ENCODE results near the gene LRWD1.

LRWD1 gene

GRCh38 chr7:102464577-102465280, at the start of gene LRWD1, which contains the start of gene ALKBH4:
LRWD1 (plus strand) TSS chr7:102464984; CDS start chr7:102465081, 97 bp downstream.
ALKBH4 (minus strand) TSS chr7:102464863; CDS start chr7:102464836, 27 bp downstream.
- H3K9ac ChIP-seq (ENCODE audit: low read length) = peak within 1 kb of the TSS; percentile 96
- H3K27me3 ChIP-seq (ENCODE audit: control insufficient read depth, insufficient read depth, low read length) = no peaks in the 10 kb centered on the region
- H3K4me1 ChIP-seq (ENCODE audit: control insufficient read depth, insufficient read depth, low read length) = peaks cover 14% of the 10 kb centered on the region

DNA sequence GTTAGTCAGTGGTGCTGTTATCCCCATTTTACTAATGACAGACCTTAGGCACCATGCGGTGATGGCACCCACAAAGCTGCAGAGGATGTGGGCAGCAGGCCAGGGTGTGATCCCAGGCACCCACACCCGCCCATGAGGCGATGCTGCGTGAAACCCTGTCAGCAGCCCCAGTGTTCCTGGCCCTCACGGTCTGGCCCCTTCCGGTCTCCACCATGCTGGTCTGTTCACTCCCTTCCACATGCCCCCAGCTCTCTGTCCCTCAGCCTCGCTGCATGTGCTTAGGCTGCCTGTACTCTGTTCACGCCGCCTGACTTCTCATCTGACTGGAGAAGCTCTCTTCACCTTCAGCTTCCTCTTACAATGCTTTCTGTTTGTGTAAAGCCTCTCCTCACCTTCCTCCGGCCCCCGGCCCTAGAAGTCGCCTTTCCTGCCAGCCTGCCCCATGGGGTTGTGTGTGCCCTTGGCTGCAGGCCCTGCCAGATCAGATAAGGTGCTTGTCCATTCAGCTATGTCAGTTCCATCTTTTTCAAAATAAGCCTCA, 49.0 kb upstream of the LRWD1 start:
- Histone ChIP-seq H3K9ac (ENCODE audit: low read length) (no peak overlapping the region), H3K36me3 (ENCODE audit: control insufficient read depth, insufficient read depth, low read length) (no peaks in the 10 kb centered on the region), H3K4me3 (ENCODE audit: low read length) (no peak overlapping the region), H3K27me3 (ENCODE audit: control insufficient read depth, insufficient read depth, low read length) (no peaks in the 10 kb centered on the region), H3K4me1 (ENCODE audit: control insufficient read depth, insufficient read depth, low read length) (no peaks in the 10 kb centered on the region), H3K9me3 (ENCODE audit: control insufficient read depth, low read length) (no peaks in the 10 kb centered on the region)

More at GRCh38 chr7:102464577-102465280, at the start of gene LRWD1, which contains the start of gene ALKBH4:
- H3K4me3 ChIP-seq (ENCODE audit: low read length) = peak within 1 kb of the TSS; percentile 94
- no peaks in the 10 kb centered on the region for H3K9me3 ChIP-seq (ENCODE audit: control insufficient read depth, low read length)
- H3K36me3 ChIP-seq (ENCODE audit: control insufficient read depth, insufficient read depth, low read length) = no peaks in the 10 kb centered on the region

- Histone ChIP-seq H3K27me3 (ENCODE audit: control insufficient read depth, insufficient read depth, low read length) (no peaks in the 10 kb centered on the region), H3K9me3 (ENCODE audit: control insufficient read depth, low read length) (no peaks in the 10 kb centered on the region), H3K9ac (ENCODE audit: low read length) (no peak overlapping the region), H3K4me1 (ENCODE audit: control insufficient read depth, insufficient read depth, low read length) (no peaks in the 10 kb centered on the region), H3K36me3 (ENCODE audit: control insufficient read depth, insufficient read depth, low read length) (no peaks in the 10 kb centered on the region), H3K4me3 (ENCODE audit: low read length) (no peak overlapping the region)
Measured at GRCh38 chr7:102416406-102416805, 48.4 kb upstream of the LRWD1 start.

DNA sequence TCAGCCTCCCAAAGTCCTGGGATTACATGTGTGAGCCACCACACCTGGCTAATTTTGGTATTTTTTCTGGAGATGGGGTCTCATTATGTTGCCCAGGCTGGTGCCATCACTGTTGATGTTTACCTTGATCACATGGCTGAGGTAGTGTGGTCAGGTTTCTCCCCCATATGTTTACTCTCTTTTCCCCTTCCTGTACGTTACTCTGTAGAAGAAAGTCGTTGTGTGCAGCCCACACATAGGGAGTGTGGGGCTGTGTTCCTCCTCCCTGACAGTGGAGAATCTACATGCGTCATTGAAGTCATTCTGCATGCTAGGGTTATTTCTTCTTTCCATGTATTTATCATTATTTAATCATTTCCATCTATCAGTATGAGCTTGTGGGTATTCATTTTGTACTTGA, 47.7 kb upstream of the LRWD1 start:
- no peak overlapping the region for H3K4me3 ChIP-seq (ENCODE audit: low read length)
- H3K4me1 ChIP-seq (ENCODE audit: control insufficient read depth, insufficient read depth, low read length) = no peaks in the 10 kb centered on the region
- H3K27me3 ChIP-seq (ENCODE audit: control insufficient read depth, insufficient read depth, low read length) = no peaks in the 10 kb centered on the region
- H3K9me3 ChIP-seq (ENCODE audit: control insufficient read depth, low read length) = no peaks in the 10 kb centered on the region
- H3K36me3 ChIP-seq (ENCODE audit: control insufficient read depth, insufficient read depth, low read length) = no peaks in the 10 kb centered on the region
- H3K9ac ChIP-seq (ENCODE audit: low read length) = no peak overlapping the region

DNA sequence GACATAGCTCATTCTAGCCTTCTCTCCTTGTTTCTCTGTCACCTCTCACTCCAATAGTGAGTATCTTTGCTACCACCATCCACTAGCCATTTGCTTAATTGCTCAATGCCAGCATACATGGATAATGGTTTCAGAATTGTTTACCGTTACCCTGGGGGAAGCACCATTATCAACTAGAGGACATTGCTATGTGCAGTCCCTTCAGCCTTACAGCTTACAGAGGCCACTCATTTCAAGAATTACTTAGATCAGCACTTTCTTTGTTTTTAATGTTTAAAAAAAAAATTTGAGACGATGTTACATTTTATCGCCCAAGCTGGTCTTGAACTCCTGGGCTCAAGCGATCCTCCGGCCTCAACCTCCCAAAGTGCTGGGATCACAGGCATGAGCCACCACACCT, 46.2 kb upstream of the LRWD1 start:
- Histone ChIP-seq H3K4me1 (ENCODE audit: control insufficient read depth, insufficient read depth, low read length) (no peaks in the 10 kb centered on the region), H3K9me3 (ENCODE audit: control insufficient read depth, low read length) (no peaks in the 10 kb centered on the region), H3K4me3 (ENCODE audit: low read length) (no peak overlapping the region), H3K27me3 (ENCODE audit: control insufficient read depth, insufficient read depth, low read length) (no peaks in the 10 kb centered on the region), H3K9ac (ENCODE audit: low read length) (no peak overlapping the region), H3K36me3 (ENCODE audit: control insufficient read depth, insufficient read depth, low read length) (no peaks in the 10 kb centered on the region)

DNA sequence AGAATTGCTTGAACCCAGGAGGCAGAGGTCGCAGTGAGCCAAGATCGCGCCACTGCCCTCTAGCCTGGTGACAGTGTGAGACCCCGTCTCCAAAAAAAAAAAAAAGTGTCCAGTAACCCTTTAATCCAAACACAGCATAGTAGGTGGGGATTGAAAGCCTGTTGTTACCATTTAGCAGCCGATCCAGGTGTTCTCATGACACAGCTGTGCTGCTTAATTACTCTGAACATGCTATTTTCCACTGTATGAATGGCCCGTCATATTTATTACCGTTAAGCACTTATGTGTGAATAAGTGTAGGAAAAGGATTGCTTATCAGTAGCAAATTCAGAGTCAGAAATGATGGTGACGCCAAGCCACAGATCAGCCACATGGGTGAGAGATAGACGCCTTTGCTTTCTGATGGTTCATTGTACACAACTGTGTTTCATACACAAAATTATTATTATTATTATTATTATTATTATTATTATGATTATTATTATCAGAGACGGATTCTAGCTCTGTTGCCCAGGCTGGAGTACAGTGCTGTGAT, 43.0 kb upstream of the LRWD1 start:
- no peak overlapping the region for H3K9ac ChIP-seq (ENCODE audit: low read length)
- H3K9me3 ChIP-seq (ENCODE audit: control insufficient read depth, low read length) = no peaks in the 10 kb centered on the region
- H3K36me3 ChIP-seq (ENCODE audit: control insufficient read depth, insufficient read depth, low read length) = no peaks in the 10 kb centered on the region
- no peaks in the 10 kb centered on the region for H3K4me1 ChIP-seq (ENCODE audit: control insufficient read depth, insufficient read depth, low read length)
- H3K4me3 ChIP-seq (ENCODE audit: low read length) = no peak overlapping the region
- H3K27me3 ChIP-seq (ENCODE audit: control insufficient read depth, insufficient read depth, low read length) = no peaks in the 10 kb centered on the region

DNA sequence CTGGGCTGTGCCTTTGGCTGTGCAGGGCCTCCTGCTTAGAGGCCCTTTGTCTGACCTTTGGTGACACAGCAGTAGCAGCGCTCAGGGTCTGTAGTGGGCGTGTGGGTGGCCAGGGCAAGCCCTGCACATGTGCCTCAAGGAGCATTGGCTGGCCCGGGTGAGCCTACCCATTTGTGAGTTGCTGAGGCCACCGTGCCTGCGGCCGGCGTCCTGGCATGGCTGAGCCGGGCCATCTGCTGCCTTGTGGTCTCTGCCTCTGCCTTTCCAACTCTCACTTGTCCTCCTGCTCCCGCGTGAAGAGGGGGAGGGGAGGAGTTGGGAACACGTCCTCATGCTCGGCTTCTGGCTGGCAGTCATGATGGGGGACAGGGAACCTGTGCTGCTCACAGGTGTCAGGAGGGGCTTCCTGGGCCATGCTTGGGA, 40.6 kb upstream of the LRWD1 start:
- Histone ChIP-seq H3K36me3 (ENCODE audit: control insufficient read depth, insufficient read depth, low read length) (no peaks in the 10 kb centered on the region), H3K9ac (ENCODE audit: low read length) (no peak overlapping the region), H3K27me3 (ENCODE audit: control insufficient read depth, insufficient read depth, low read length) (no peaks in the 10 kb centered on the region), H3K4me3 (ENCODE audit: low read length) (no peak overlapping the region), H3K9me3 (ENCODE audit: control insufficient read depth, low read length) (no peaks in the 10 kb centered on the region), H3K4me1 (ENCODE audit: control insufficient read depth, insufficient read depth, low read length) (no peaks in the 10 kb centered on the region)

DNA sequence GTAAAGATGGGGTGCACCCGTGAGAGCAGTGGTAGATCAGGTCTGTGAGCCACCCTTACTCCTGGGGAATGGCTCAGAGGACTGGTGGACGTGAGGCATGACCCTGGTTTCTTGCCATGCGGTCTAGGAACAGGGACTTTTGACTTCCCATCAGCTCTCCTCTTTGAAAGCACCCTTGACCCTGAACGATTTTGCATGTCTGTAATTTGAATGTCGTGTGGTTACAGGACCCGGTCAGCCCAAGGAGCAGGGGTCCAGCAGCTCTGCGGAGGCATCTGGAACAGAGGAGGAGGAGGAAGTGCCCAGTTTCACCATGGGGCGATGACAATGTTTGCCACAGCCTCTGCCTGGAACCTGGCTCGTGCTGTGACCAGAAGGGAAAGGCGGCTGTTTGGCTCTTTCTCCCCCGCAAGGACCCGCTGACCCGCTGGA, 40.0 kb upstream of the LRWD1 start:
- Histone ChIP-seq H3K36me3 (ENCODE audit: control insufficient read depth, insufficient read depth, low read length) (no peaks in the 10 kb centered on the region), H3K27me3 (ENCODE audit: control insufficient read depth, insufficient read depth, low read length) (no peaks in the 10 kb centered on the region), H3K4me1 (ENCODE audit: control insufficient read depth, insufficient read depth, low read length) (no peaks in the 10 kb centered on the region), H3K9ac (ENCODE audit: low read length) (no peak overlapping the region), H3K9me3 (ENCODE audit: control insufficient read depth, low read length) (no peaks in the 10 kb centered on the region), H3K4me3 (ENCODE audit: low read length) (no peak overlapping the region)

DNA sequence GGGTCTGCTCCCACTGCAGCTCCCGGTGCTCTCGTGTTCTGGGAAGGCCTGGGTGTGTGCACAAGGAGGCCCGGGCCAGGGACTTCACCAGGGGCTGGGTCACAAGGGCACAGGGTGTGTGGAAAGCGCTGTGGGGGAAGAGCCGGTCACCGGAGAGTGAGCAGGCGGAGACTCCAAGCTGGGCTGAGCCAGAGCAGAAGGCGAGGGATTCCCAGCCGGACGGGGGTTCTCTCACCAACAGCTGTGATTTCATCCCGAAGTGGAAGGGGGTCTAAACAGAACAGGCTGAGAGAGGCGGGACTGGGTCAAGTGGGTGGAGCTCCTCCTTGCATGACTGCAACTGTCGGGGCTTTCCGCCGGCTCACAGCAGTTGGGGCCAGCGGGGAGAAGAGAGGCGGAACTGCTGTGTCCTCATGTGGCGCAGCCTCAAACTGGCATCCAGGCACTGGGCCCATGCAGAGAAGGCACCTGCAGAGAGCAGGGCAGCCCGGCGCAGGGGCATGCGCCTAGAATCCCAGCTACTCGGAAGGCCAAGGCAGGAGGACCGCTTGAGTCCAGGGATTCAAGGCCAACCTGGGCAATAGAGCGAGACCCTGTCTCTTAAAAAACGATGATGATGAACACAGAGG, 39.0 kb upstream of the LRWD1 start:
- H3K27me3 ChIP-seq (ENCODE audit: control insufficient read depth, insufficient read depth, low read length) = no peaks in the 10 kb centered on the region
- no peaks in the 10 kb centered on the region for H3K4me1 ChIP-seq (ENCODE audit: control insufficient read depth, insufficient read depth, low read length)
- no peaks in the 10 kb centered on the region for H3K9me3 ChIP-seq (ENCODE audit: control insufficient read depth, low read length)
- no peaks in the 10 kb centered on the region for H3K36me3 ChIP-seq (ENCODE audit: control insufficient read depth, insufficient read depth, low read length)
- H3K4me3 ChIP-seq (ENCODE audit: low read length) = no peak overlapping the region
- peak overlapping the region; percentile 2 for H3K9ac ChIP-seq (ENCODE audit: low read length)

DNA sequence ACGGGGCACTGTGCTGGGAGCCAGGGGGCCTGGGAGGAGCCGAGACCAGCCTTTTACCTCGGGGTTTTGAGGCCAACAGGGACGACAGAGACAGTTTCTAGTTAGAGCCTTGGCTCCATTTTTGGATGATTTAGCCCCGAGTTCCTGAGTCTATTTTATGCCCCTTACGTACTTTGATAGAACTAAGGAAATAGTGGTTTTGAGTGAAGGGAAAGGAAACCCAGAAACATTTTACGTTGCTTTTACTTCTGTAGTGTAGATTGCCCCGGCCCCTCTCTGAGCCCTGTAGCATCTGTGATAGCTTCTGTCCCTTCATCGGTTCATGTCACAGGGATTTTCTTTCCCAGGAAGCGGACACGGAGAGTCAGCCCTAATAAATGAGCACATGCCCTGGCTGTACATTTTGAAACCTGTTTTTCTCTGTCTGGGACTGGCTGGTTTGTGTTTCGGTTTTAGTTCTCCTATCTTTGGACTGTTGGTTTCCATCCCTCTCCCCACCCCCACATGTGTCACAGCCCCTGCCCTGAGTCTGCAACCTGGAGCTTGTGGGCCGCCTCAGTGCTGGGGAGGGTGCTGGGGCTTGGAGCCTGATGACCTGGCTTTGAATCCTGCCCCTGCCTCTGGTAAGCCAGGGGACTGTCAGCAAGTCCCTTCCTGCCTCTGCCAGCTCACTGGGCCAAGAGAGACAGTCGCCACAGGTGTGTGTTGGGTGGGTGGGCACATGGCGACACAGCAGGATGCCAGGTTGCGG, 38.3 kb upstream of the LRWD1 start:
- no peaks in the 10 kb centered on the region for H3K27me3 ChIP-seq (ENCODE audit: control insufficient read depth, insufficient read depth, low read length)
- H3K36me3 ChIP-seq (ENCODE audit: control insufficient read depth, insufficient read depth, low read length) = no peaks in the 10 kb centered on the region
- H3K9ac ChIP-seq (ENCODE audit: low read length) = peak overlapping the region; percentile 2
- H3K4me3 ChIP-seq (ENCODE audit: low read length) = no peak overlapping the region
- no peaks in the 10 kb centered on the region for H3K9me3 ChIP-seq (ENCODE audit: control insufficient read depth, low read length)
- H3K4me1 ChIP-seq (ENCODE audit: control insufficient read depth, insufficient read depth, low read length) = no peaks in the 10 kb centered on the region

- H3K4me1 ChIP-seq (ENCODE audit: control insufficient read depth, insufficient read depth, low read length) = no peaks in the 10 kb centered on the region
- H3K27me3 ChIP-seq (ENCODE audit: control insufficient read depth, insufficient read depth, low read length) = no peaks in the 10 kb centered on the region
- no peak overlapping the region for H3K4me3 ChIP-seq (ENCODE audit: low read length)
- H3K9me3 ChIP-seq (ENCODE audit: control insufficient read depth, low read length) = no peaks in the 10 kb centered on the region
- no peaks in the 10 kb centered on the region for H3K36me3 ChIP-seq (ENCODE audit: control insufficient read depth, insufficient read depth, low read length)
- no peak overlapping the region for H3K9ac ChIP-seq (ENCODE audit: low read length)
Measured at GRCh38 chr7:102427019-102427405, 37.8 kb upstream of the LRWD1 start.
